T-cell (primary cell): ENCODE measurements around the gene PNKD. TPM values are rescaled to one million over a fixed set of nuclear protein-coding genes. Genes with fewer than 3 reads are reported as not detected.

Experiments used
- ATAC-seq, 4 experiments: fragments of 200-7000 bp in 3 of 4; fragments of 150-1000 bp in 1 of 4; cut with Tn5 transposase; replicated peaks in 1 of 4; 1 replicate in 3 of 4; 2 replicates in 1 of 4; pipeline ENCODE4 v1.10.0; 2021; ENCODE audit warnings: moderate library complexity in 3 of 4, mild to moderate bottlenecking in 2 of 4, moderate number of reproducible peaks in 1 of 4
- CTCF ChIA-PET, 2 donors: fragments of 300-600 bp; sonication (Branson Sonifier 250); formaldehyde crosslinking; loops; one replicate each; lab custom pipeline; 2022; ENCODE audit warnings: antibody characterized with exemption in 2 of 2; lab: Charles Lee
- POLR2A ChIA-PET, 2 donors: fragments of 300-600 bp; sonication (Branson Sonifier 250); formaldehyde crosslinking; loops; one replicate each; lab custom pipeline; 2022; ENCODE audit warnings: antibody characterized with exemption in 2 of 2; lab: Charles Lee
- DNase-seq, 35 experiments: peaks; one replicate each; pipeline versions ENCODE4 v3.0.0 to v3.0.0-alpha.2; 2013 to 2023
- H3K27ac ChIP-seq: one replicate; pipeline ENCODE4 v1.5.1; 2013; ENCODE audit warnings: low read length
- H3K27me3 ChIP-seq, 2 experiments: replicated peaks in 1 of 2; 1 replicate in 1 of 2; 2 replicates in 1 of 2; pipeline versions ENCODE4 v1.6.1 to v1.7.0; 2013; ENCODE audit warnings: low read length in 1 of 2, mixed read lengths in 1 of 2; ENCODE audit not compliant: control insufficient read depth in 2 of 2, insufficient read depth in 2 of 2; ENCODE audit errors: extremely low read depth in 1 of 2
- H3K36me3 ChIP-seq, 2 donors: 1 replicate in 1 of 2; 2 replicates in 1 of 2; pipeline versions ENCODE4 v1.6.1 to v1.7.0; 2013; ENCODE audit warnings: low read length in 1 of 2; ENCODE audit not compliant: control insufficient read depth in 2 of 2, insufficient read depth in 1 of 2; ENCODE audit errors: extremely low read depth in 1 of 2
- H3K4me1 ChIP-seq, 2 experiments: 1 replicate in 1 of 2; 2 replicates in 1 of 2; pipeline versions ENCODE4 v1.6.1 to v1.7.0; 2013; ENCODE audit warnings: low read length in 2 of 2, mixed read lengths in 1 of 2; ENCODE audit not compliant: insufficient read depth in 2 of 2, control insufficient read depth in 1 of 2; ENCODE audit errors: extremely low read depth in 1 of 2
- H3K4me3 ChIP-seq, 2 donors: 1 replicate in 1 of 2; 2 replicates in 1 of 2; pipeline versions ENCODE4 v1.5.1 to v1.7.0; 2013; ENCODE audit warnings: mild to moderate bottlenecking in 2 of 2, low read length in 1 of 2, moderate library complexity in 1 of 2; ENCODE audit not compliant: control insufficient read depth in 1 of 2; ENCODE audit errors: extremely low read depth in 1 of 2
- H3K9me3 ChIP-seq: 2 replicates; pipeline ENCODE4 v1.7.0; 2013
- H3K27ac Mint-ChIP-seq, 2 donors: one replicate each; pipeline ENCODE4 v1.8.0; 2020 to 2021; ENCODE audit warnings: mild to moderate bottlenecking in 2 of 2, mixed read lengths in 2 of 2
- H3K27me3 Mint-ChIP-seq, 2 donors: one replicate each; pipeline ENCODE4 v1.8.0; 2021 to 2022; ENCODE audit warnings: mixed read lengths in 2 of 2
- H3K36me3 Mint-ChIP-seq: one replicate; pipeline ENCODE4 v1.8.0; 2021; ENCODE audit warnings: mixed read lengths
- H3K4me1 Mint-ChIP-seq, 3 donors: one replicate each; pipeline ENCODE4 v1.8.0; 2020 to 2022; ENCODE audit warnings: mixed read lengths in 3 of 3, mild to moderate bottlenecking in 1 of 3
- H3K4me3 Mint-ChIP-seq, 3 donors: one replicate each; pipeline ENCODE4 v1.8.0; 2020 to 2022; ENCODE audit warnings: mild to moderate bottlenecking in 3 of 3, mixed read lengths in 3 of 3, moderate library complexity in 3 of 3
- H3K9me3 Mint-ChIP-seq, 3 donors: one replicate each; pipeline ENCODE4 v1.8.0; 2020 to 2022; ENCODE audit warnings: mixed read lengths in 3 of 3
- WGBS: methylation state at CpG from one replicate; pipeline ENCODE4 v1.1.5; 2013; ENCODE audit warnings: missing lambda C conversion rate; ENCODE audit not compliant: insufficient coverage; 5-methylcytosine and 5-hydroxymethylcytosine counted together
- total RNA-seq, 35 experiments: library from RNA in 6 of 35; stranded (reverse) in 6 of 35; fragments of 120-200 nt in 1 of 35; gene quantifications; one replicate each; pipeline versions ENCODE4 v1.2.1 to v1.2.4 and lab custom pipeline; 2013 to 2026

The PNKD gene
- total RNA-seq, 5 donors from 2014 or later (not counting 1 experiment from before 2014, with no cell fraction given): 17.4 to 33.1 (median 30.6) TPM

DNA sequence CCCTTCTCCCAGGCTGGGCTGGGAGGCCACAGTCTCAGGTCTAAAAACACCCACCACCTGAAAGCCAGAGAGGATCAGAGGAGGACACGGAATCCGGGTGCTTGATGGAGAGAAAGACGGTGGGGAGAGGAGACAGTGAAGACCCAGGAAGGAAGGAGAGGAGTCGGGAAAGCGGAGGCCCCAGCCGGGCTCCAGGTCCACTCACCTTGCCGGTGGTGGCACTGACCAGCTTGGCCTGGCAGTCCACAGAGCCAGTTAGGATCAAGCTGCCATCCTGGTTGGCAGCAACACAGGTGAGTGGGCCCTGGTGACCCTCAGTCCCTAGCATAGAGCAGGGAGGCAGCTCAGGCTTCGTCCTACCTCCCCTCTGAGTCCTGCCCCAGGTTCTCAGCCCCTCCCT lies 4.7 kb upstream of the PNKD start:
- 94% methylated on average over 8 of the region's 8 CpGs for WGBS
- Histone ChIP-seq H3K27ac (no peak overlapping the region), H3K9me3 (no peaks in the 10 kb centered on the region), H3K27me3 (no peaks in the 10 kb centered on the region), H3K36me3 (peaks cover 18 to 43% of the 10 kb centered on the region in 2 donors), H3K4me3 (no peak overlapping the region), H3K4me1 (peaks cover 5 to 38% of the 10 kb centered on the region in 2 experiments)
- ATAC-seq: no peak
- Mint-ChIP-seq H3K4me1 (peaks cover 20 to 38% (median 26%) of the 10 kb centered on the region in 3 donors), H3K27me3 (no peaks in the 10 kb centered on the region), H3K4me3 (no peak overlapping the region), H3K27ac (peak overlapping the region in 1 of 2 donors; percentile 55), H3K9me3 (no peaks in the 10 kb centered on the region), H3K36me3 (peaks cover 33% of the 10 kb centered on the region)
- ChIA-PET POLR2A (no interaction called here), CTCF (interaction anchor here in 1 of 2 donors (0.5 kb wide), 1 partner anchor 145 kb away, joined by 3 read pairs; no protein-coding TSS in a partner anchor)
- no peak for DNase-seq

DNA sequence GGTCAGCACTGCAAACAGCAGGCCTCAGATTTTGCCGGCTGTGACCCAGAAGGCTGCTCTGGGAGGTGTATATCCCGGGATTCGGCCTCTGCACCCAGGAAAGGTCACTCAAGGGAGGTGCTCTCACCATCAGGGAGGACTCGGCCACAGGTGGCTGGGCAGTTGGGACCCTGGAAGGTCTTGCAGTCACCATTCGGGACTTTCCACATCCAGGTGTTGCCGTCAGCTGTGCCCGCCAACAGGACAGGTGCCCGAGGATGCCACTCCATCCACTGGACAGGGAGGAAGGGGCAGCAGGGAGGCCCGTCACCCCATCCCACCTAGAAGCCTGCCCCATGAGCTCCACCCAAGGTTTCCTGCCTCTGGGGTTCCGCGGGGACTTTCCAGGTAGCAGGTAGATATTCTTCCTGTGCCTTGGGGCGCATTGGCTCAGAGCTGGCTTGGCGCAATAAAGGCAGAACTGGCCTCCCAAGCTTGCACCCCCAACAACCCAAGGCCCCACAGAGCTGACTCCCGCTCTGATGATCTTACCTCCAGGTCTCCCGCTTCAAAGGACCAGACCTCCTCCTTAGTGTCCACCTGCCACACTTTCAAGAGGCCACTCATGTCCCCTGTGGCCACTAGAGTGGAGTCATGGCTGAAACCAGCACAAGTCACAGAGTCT lies 3.9 kb upstream of the PNKD start:
- no peaks in the 10 kb centered on the region for H3K9me3 Mint-ChIP-seq
- CTCF ChIA-PET: no interaction called here
- no peak overlapping the region for H3K27ac Mint-ChIP-seq
- ATAC-seq (no peak), DNase-seq (no peak)
- H3K36me3 ChIP-seq: peaks cover 18 to 43% of the 10 kb centered on the region in 2 donors
- POLR2A ChIA-PET: interaction anchor here in 1 of 2 donors (1.1 kb wide), 1 partner anchor 7 kb away, joined by 3 read pairs; no protein-coding TSS in a partner anchor
- no peaks in the 10 kb centered on the region for H3K27me3 ChIP-seq
- no peaks in the 10 kb centered on the region for H3K27me3 Mint-ChIP-seq
- H3K4me3 Mint-ChIP-seq: no peak overlapping the region
- peaks cover 33% of the 10 kb centered on the region for H3K36me3 Mint-ChIP-seq
- H3K4me1 Mint-ChIP-seq: peaks cover 28 to 44% (median 33%) of the 10 kb centered on the region in 3 donors
- H3K27ac ChIP-seq: no peak overlapping the region
- 92% methylated on average over 14 of the region's 15 CpGs for WGBS
- no peaks in the 10 kb centered on the region for H3K9me3 ChIP-seq
- no peak overlapping the region for H3K4me3 ChIP-seq
- H3K4me1 ChIP-seq: peaks cover 12 to 47% of the 10 kb centered on the region in 2 experiments

DNA sequence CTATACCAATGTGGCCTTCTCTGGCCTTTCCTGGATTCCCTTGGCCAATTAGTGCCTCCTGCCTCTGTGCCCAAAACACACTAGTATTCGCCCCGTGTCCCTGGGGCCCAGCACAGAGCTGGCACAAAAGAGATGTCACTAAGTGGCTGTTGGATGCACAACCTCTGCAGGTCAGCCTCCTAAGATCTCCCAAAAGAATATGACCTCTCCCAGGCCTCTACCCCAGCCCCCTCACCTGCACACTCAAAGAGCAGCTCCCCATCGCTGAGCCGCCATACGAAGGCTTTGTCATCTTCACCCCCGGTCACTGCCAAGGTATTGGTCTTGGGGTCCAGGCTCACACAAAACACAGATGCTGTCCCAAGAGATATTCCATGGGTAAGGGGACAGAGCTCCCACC lies 3.1 kb upstream of the PNKD start:
- 100% methylated on average over 5 of the region's 6 CpGs for whole genome bisulfite sequencing
- no peak overlapping the region for H3K4me3 ChIP-seq
- H3K27me3 Mint-ChIP-seq: no peaks in the 10 kb centered on the region
- no peaks in the 10 kb centered on the region for H3K9me3 Mint-ChIP-seq
- CTCF ChIA-PET: no interaction called here
- no peaks in the 10 kb centered on the region for H3K9me3 ChIP-seq
- peak overlapping the region in 1 of 2 donors; percentile 48 for H3K27ac Mint-ChIP-seq
- H3K36me3 Mint-ChIP-seq: peaks cover 33% of the 10 kb centered on the region
- peaks cover 16 to 54% of the 10 kb centered on the region in 2 experiments for H3K4me1 ChIP-seq
- H3K27ac ChIP-seq: no peak overlapping the region
- DNase-seq (no peak), ATAC-seq (no peak)
- POLR2A ChIA-PET: interaction anchor here in 1 of 2 donors (0.6 to 1.1 kb wide), 3 partner anchors 8 to 137 kb away, joined by 3 to 4 read pairs (median 3); no protein-coding TSS in a partner anchor
- H3K36me3 ChIP-seq: peaks cover 14 to 47% of the 10 kb centered on the region in 2 donors
- no peaks in the 10 kb centered on the region for H3K27me3 ChIP-seq
- peak overlapping the region in 2 of 3 donors; percentile 13 to 17 for H3K4me3 Mint-ChIP-seq
- H3K4me1 Mint-ChIP-seq: peaks cover 36 to 52% (median 42%) of the 10 kb centered on the region in 3 donors

DNA sequence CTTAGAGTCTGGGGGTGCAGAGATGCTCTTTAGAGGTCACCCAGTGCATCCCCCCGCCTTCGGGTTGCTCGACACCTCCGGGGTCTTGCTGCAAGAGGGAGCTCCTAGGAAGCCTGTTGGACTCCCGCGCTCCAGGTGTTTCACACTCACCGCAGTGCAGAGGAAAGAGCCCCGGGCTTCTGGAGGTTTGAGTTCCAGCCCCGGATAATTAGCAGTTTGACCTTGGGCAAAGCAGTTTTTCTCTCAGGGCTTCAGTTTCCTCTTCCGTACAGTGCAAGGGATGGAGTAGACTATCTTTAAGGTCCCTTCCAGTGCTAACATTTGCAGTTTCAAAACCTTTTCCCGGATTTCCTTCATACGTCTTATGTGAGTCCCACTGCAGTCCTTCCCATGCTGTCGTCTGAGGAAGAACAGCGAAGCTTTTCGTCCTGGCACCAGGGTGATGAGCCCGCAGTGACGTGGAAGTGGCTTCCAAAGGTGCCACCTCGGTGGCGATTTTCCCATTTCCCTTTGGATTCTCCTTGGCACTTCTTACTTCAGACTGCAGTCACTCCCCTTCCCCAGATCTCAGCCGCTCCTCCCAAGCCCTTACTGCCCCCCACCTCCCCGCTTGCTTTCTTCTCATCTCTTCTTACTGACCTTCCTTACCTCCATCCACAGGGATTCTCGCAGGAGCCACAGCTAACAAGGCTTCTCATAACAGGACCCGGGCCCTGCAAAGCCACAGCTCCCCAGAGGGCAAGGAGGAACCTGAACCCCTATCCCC lies 585 bp downstream of the PNKD start:
- ChIA-PET POLR2A (interaction anchor here (0.5 to 1.4 kb wide), 7 partner anchors 16 to 1117 kb away, joined by 3 to 11 read pairs (median 3); partner anchors contain the start of gene DNPEP (in 1 of the 2)), CTCF (interaction anchor here (0.6 to 6.4 kb wide), 28 partner anchors 13 to 577 kb away, joined by 3 to 54 read pairs (median 5); partner anchors contain the start of genes CATIP (in 2 of the 2), ARPC2 (in 1 of the 2), TMBIM1 (in 1 of the 2) and TTLL4 (in 1 of the 2))
- peak overlapping the region; percentile 92 to 95 (median 94) for H3K4me3 Mint-ChIP-seq
- H3K9me3 Mint-ChIP-seq: no peaks in the 10 kb centered on the region
- no peaks in the 10 kb centered on the region for H3K27me3 Mint-ChIP-seq
- H3K4me3 ChIP-seq: peak overlapping the region; percentile 71 to 96
- H3K36me3 Mint-ChIP-seq: peaks cover 39% of the 10 kb centered on the region
- 10% methylated on average over 19 of the region's 23 CpGs for WGBS
- H3K9me3 ChIP-seq: no peaks in the 10 kb centered on the region
- peak overlapping the region; percentile 3 for H3K27ac ChIP-seq
- peaks cover 9 to 48% of the 10 kb centered on the region in 2 donors for H3K36me3 ChIP-seq
- peaks cover 42 to 58% (median 52%) of the 10 kb centered on the region in 3 donors for H3K4me1 Mint-ChIP-seq
- ATAC-seq (no peak), DNase-seq (no peak)
- peaks cover 18 to 45% of the 10 kb centered on the region in 2 experiments for H3K4me1 ChIP-seq
- no peaks in the 10 kb centered on the region for H3K27me3 ChIP-seq
- H3K27ac Mint-ChIP-seq: peak overlapping the region; percentile 87 to 92

DNA sequence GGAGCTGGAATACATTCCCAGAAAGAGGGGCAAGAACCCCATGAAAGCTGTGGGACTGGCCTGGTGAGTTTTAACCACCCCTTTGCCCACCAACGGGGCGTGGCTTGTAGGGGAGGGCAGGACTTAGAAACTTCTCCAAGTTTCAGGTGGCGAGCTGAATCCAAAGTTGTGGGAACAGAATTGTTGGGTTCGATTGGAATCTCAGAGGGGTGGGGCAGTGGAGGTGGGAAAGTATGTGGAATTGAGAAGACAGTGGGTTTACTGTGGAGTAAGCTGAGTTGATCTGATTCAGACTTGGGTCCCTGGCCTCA lies 1.1 kb downstream of the PNKD start:
- peak overlapping the region; percentile 13 for H3K27ac ChIP-seq
- Mint-ChIP-seq H3K36me3 (peaks cover 35% of the 10 kb centered on the region), H3K27ac (peak overlapping the region; percentile 87 to 92), H3K4me1 (peaks cover 42 to 57% (median 51%) of the 10 kb centered on the region in 3 donors), H3K27me3 (no peaks in the 10 kb centered on the region), H3K9me3 (no peaks in the 10 kb centered on the region), H3K4me3 (peak overlapping the region; percentile 92 to 95 (median 94))
- peak overlapping the region in 1 of 2 donors; percentile 96 for H3K4me3 ChIP-seq
- no peak for ATAC-seq
- ChIA-PET POLR2A (no interaction called here), CTCF (interaction anchor here (0.6 to 6.4 kb wide), 17 partner anchors 14 to 576 kb away, joined by 3 to 54 read pairs (median 6); partner anchors contain the start of genes CATIP (in 2 of the 2) and TMBIM1 (in 1 of the 2))
- H3K4me1 ChIP-seq: peaks cover 18 to 45% of the 10 kb centered on the region in 2 experiments
- H3K9me3 ChIP-seq: no peaks in the 10 kb centered on the region
- peaks cover 9 to 48% of the 10 kb centered on the region in 2 donors for H3K36me3 ChIP-seq
- no peak for DNase-seq
- no peaks in the 10 kb centered on the region for H3K27me3 ChIP-seq
- WGBS: 72% methylated on average over 4 of the region's 4 CpGs
